Measurements from ENCODE around the gene EOLA2.
"Not testable (repeated sequence)": the region's sequence is repeated elsewhere in the genome, so short reads cannot be mapped to it uniquely, and the experiment has no call there.

The EOLA2 gene

DNA sequence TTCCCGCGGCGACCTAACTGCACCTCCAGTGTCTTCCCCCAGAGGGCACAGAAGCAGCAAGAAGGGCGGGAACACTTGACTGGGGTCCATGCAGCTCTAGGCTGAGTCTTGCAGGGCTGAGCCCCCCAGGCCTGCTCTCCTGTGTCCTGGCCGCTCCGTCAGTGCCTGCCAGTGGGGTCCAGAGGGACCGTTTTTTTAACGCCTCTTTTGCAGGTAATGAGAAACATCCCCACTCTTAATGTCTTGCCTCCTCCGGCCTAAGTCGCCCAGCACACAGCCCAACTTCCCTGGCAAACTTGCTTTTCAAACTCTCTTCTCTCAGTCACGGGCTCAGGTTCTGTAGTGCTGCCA is 2.4 kb upstream of the EOLA2 start:
- TF ChIP-seq, protein P1, sequence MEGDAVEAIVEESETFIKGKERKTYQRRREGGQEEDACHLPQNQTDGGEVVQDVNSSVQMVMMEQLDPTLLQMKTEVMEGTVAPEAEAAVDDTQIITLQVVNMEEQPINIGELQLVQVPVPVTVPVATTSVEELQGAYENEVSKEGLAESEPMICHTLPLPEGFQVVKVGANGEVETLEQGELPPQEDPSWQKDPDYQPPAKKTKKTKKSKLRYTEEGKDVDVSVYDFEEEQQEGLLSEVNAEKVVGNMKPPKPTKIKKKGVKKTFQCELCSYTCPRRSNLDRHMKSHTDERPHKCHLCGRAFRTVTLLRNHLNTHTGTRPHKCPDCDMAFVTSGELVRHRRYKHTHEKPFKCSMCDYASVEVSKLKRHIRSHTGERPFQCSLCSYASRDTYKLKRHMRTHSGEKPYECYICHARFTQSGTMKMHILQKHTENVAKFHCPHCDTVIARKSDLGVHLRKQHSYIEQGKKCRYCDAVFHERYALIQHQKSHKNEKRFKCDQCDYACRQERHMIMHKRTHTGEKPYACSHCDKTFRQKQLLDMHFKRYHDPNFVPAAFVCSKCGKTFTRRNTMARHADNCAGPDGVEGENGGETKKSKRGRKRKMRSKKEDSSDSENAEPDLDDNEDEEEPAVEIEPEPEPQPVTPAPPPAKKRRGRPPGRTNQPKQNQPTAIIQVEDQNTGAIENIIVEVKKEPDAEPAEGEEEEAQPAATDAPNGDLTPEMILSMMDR (IDR thresholded peaks at IDR 0.05; ENCODE audit: control extremely low read depth, extremely low read depth, low read depth, missing control alignments) = peak; percentile 26
- ChIA-PET POLR2A (interaction anchor here (1.2 to 3.2 kb wide), 3 partner anchors 401 to 628 kb away, joined by 3 to 30 read pairs (median 5); partner anchors contain the start of genes EOLA1 and MTM1), CTCF (interaction anchor here (1.2 kb wide), 1 partner anchor 144 kb away, joined by 3 read pairs; no protein-coding TSS in a partner anchor)
- DNase-seq (ENCODE audit: extremely low spot score) = not testable (repeated sequence)

DNA sequence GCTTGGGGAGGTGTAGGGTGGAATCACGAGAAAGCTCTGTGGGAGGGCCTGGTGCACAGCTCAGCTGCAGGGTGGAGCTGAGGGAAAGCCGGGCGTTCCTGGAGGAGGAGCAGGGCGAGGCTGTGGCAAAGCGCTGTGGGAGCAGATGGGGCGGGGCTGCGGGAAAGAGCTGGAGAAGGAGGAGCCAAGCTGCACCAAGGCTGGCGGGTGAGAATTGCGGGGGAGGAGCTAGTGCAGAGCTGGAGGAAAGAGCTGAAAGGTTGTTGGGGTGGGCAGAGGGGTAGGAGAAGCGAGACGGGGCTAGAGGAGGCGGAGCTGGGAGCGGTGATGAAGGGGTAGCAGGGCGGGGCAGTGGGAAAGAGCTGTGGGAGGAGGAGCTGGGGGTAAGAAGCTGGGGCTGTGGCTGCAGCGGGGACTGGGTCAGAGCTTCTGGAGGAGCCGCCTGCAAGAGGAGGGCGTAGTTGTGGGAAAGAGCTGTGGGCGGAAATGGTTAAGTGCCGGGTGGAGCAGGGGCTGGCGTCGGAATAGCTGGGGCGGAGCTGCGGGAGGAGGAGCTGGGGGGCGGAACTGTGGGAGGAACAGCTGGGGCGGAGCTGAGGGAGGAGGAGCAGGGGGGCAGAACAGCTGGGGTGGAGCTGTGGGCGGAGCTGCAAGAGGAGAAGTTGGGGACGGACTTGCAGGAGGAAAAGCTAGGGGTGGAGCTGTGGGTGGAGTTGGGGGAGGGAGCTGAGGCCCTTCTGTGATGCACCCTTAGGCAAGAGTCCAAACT is 1.8 kb upstream of the EOLA2 start:
- ChIA-PET CTCF (interaction anchor here (1.2 kb wide), 1 partner anchor 144 kb away, joined by 3 read pairs; no protein-coding TSS in a partner anchor), POLR2A (interaction anchor here (0.6 to 3.2 kb wide), 4 partner anchors 43 to 628 kb away, joined by 3 to 30 read pairs (median 4); partner anchors contain the start of genes EOLA1 and MTM1)
- peak; percentile 81 for DNase-seq (ENCODE audit: extremely low spot score)
- TF ChIP-seq, protein P1 (IDR thresholded peaks at IDR 0.05; ENCODE audit: control extremely low read depth, extremely low read depth, low read depth, missing control alignments) = no peak

DNA sequence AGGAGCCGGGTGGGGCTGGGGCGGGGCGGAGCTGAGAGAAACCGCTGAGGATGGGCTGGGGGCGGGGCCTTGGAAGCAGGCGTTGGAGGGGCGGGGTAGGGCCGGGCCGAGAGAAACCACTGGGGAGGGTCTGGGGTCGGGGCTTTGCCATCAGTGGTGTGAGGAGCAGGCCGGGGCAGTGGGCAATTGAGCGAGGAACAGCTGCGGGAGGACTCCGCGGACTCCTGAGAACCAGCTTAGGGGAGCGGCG is 1.3 kb upstream of the EOLA2 start:
- CTCF ChIA-PET = interaction anchor here (1.2 to 1.8 kb wide), 3 partner anchors 18 to 145 kb away, joined by 3 to 4 read pairs (median 4); no protein-coding TSS in a partner anchor
- POLR2A ChIA-PET = interaction anchor here (1.2 to 3.2 kb wide), 3 partner anchors 399 to 629 kb away, joined by 3 to 30 read pairs (median 5); partner anchors contain the start of genes EOLA1 and MTM1
- DNase-seq (ENCODE audit: extremely low spot score) = no peak
- TF ChIP-seq, protein P1 (IDR thresholded peaks at IDR 0.05; ENCODE audit: control extremely low read depth, extremely low read depth, low read depth, missing control alignments) = no peak

DNA sequence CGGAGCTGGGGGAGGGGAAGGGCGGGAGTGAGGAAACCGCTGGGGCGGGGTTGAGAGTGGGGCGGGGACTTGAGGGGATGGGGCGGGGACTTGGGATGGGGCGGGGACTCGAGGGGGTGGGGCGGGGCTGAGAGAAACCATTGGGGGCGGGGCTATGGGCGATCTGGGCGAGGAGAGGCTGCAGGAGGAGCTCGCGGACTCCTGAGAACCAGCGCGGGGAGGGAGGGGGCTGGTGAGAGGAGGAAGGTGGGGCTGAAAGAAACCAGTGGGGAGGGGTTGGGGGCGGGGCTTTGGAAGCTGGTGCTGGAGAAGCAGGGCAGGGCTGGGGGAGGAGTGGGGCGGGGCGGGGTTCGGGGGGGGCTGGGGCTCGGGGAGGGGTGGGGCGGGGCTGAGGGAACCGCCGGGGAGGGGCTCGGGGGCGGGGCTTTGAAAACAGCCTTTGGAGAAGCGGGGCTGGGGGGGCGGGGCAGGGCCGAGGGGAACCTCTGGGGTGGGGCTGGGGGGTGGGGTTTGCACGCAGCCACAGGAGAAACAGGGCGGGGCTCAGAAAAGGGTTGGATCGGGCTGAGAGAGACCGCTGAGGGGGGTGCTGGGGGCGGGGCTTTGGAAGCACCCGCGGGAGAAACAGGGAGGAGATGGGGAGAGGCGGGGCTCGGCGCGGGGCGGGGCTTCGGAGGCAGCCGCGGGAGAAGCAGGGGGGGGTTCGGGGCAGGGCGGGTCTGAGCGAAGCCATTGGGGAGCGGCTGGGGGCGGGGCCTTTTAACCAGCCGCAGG is 777 bp upstream of the EOLA2 start:
- POLR2A ChIA-PET = interaction anchor here (0.7 to 3.2 kb wide), 2 partner anchors 109 to 399 kb away, joined by 5 to 30 read pairs; partner anchors contain the start of gene EOLA1
- peak; percentile 80 for DNase-seq (ENCODE audit: extremely low spot score)
- TF ChIP-seq, protein P1 (IDR thresholded peaks at IDR 0.05; ENCODE audit: control extremely low read depth, extremely low read depth, low read depth, missing control alignments) = no peak
- CTCF ChIA-PET = interaction anchor here (1.0 to 1.8 kb wide), 7 partner anchors 18 to 400 kb away, joined by 3 to 6 read pairs (median 4); partner anchors contain the start of gene EOLA1

DNA sequence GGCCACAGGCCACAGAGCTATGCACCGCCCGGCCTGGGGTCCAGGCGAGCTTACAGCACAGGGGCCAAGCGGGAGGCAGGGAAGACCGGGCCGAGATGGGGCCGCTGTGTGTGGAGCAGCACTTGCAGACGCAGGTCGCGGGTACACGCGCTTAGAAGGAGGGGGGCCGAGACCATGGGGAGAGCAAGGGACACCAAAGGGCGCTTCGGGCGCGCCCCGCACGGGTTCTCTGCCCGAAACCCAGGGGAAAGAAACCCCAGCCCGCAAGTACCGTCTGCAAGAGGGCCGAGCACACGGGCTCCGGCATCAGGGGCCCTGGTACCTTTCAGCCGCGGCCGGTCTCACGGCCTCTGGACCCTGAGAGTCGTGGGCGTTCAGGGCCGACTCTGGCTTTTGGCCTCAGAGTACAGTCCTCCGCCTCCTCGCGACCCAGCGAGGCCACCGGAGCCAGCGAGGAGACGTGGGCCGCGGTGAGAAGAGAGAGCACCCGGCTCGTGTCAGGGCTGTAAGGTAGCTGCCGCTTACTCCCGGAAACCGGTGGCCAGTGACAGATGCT is 342 bp downstream of the EOLA2 start:
- CTCF ChIA-PET = interaction anchor here (0.6 to 1.8 kb wide), 8 partner anchors 14 to 398 kb away, joined by 3 to 6 read pairs (median 4); partner anchors contain the start of gene EOLA1
- POLR2A ChIA-PET = interaction anchor here (3.2 kb wide), 1 partner anchor 398 kb away, joined by 30 read pairs; the partner anchor contains the start of gene EOLA1
- TF ChIP-seq, protein P1 (IDR thresholded peaks at IDR 0.05; ENCODE audit: control extremely low read depth, extremely low read depth, low read depth, missing control alignments) = no peak
- DNase-seq (ENCODE audit: extremely low spot score) = no peak

DNA sequence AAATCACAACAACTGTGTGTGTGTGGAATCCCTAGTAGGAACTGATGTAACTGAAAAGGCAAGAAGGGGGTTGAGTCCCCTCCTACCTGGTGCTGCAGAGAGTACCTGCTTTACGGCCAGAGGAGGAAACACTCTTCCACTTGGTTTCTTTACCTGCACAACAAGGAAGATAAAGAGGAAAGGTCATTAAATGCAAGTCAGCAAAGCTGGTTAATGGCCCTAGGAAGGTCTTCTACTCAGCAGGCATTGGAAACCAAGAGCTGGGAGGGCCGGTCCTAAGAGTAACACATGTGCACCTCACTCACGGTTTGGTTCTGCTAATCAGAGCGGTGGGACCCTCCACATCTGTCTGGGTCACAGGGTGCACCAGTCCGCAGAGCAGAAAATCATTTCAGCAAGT is 963 bp downstream of the EOLA2 start:
- POLR2A ChIA-PET; DNase-seq (ENCODE audit: extremely low spot score): not testable (repeated sequence)
- CTCF ChIA-PET = interaction anchor here (1.7 to 1.8 kb wide), 3 partner anchors 66 to 398 kb away, joined by 5 to 6 read pairs (median 6); partner anchors contain the start of gene EOLA1

DNA sequence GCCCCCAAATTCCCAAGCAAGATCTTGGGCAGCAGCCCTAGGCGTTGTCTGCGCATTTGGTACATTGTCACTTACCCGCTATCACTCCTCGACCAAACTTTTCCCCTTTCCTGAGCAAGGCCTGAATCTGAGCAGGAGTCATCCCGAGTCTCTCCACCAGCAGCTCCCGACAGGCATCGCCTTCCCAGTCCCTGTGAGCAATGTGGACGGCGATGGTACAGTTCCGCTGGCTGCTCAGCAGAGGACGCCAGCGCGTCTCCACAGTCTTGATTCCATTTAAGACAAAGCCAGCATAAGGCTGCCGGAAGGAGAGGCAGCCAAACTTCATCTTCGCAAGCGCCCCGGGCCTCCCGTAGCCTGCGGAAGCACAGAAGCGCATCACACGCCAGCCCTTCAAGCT is 4.7 kb downstream of the EOLA2 start:
- CTCF ChIA-PET; DNase-seq (ENCODE audit: extremely low spot score); POLR2A ChIA-PET: not testable (repeated sequence)

DNA sequence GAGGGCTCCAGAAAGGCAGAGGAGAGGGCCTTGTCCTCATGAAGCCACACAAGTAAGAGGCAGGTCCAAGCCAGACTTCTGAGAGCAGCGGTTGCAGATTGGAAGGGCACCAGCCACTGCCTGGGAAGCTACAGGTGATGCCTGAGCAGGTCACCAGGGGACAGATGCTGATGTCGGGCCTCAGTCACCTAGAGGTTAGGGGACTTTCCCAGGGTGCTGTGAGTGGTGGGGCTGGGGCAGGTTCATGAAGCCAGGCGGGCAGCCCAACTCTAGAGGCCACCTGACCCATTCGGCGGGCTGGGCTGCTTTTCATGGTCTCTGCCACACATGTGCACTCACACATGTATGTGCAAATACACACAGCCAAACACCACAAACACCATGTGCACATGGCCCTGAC is 5.3 kb downstream of the EOLA2 start:
- POLR2A ChIA-PET; DNase-seq (ENCODE audit: extremely low spot score); CTCF ChIA-PET: not testable (repeated sequence)

DNA sequence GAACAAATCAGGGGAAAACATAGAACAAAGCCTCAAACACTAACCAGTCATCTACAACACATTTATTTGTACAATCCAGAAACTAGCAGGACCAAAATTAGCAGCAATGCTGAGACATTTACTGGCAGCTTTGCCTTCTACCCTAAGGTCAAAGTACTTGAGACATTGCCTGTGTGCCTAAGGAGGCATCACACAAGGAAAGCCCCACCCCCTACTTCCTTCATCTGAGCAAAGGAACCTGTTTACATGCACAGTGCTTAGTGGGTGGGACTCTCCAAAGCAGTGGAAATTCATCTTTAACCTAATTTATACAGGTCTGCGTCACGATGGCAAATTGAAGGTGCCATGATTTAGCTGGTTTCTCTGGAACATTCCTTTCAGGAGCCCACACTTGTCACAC is 6.1 kb downstream of the EOLA2 start:
- DNase-seq (ENCODE audit: extremely low spot score); CTCF ChIA-PET; POLR2A ChIA-PET: not testable (repeated sequence)

DNA sequence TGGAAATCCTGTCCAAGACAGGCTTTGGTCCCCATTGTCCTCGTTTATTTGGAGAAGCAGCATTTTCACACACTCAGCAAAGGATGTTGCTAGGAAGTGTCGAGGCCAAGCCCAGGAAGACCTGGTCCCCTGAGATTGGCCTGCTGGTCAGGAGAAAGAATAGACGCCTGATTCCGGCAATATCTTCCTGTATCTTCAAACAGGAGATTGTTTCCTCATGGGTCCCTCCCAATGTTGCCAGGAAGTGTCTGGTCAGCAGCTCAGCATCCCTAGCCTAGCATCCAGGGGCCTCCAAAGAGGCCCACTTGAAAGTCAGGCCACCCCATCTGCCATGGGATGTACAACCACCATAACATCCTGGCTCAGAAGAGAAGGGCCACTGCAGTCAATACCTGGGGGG is 6.9 kb downstream of the EOLA2 start:
- DNase-seq (ENCODE audit: extremely low spot score); POLR2A ChIA-PET; CTCF ChIA-PET: not testable (repeated sequence)

DNA sequence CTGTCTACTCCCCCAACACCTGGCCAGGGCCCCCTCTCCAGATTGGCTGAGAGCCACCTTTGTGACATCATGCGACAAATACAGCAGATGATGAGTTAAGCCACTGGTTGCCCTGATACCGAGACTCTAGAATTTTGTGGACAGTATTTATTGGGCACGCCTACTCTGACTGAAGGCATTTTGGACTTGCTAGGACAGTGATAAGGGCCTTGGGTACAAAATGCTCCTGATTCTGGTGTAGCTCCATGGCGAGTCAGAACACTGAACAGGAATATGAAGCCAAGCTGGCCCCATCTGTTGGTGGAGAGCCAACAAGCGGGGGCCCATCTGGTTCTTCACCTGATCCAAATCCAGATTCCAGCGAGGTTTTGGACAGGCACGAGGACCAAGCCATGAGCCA is 8.9 kb downstream of the EOLA2 start, which contains the start of gene HSFX4:
TSS of gene HSFX4 (plus strand) at position 174 of the 400 bp plus-strand sequence. CDS start at position 246, 72 bp downstream.
- POLR2A ChIA-PET; DNase-seq (ENCODE audit: extremely low spot score); CTCF ChIA-PET: not testable (repeated sequence)
